HG03045 (cell line): Measurements from ENCODE around the gene PUM1.

Experiments
- ATAC-seq: cut with Tn5 transposase; IDR thresholded peaks from one replicate; pipeline ENCODE4 v1.9.1; 2021; ENCODE audit warnings: mild to moderate bottlenecking, moderate library complexity; ENCODE audit not compliant: unreplicated experiment

PUM1 gene

GRCh38 chr1:30908316-30908695 lies 157.2 kb downstream of the PUM1 start:
- no peak for ATAC-seq

GRCh38 chr1:30907481-30908315 lies 157.8 kb downstream of the PUM1 start:
- no peak for ATAC-seq

GRCh38 chr1:30906631-30907441 lies 158.7 kb downstream of the PUM1 start:
- no peak for ATAC-seq

- ATAC-seq = no peak
These were observed 159.4 kb downstream of the PUM1 start for GRCh38 chr1:30905916-30906620.

GRCh38 chr1:30905403-30905802 lies 160.1 kb downstream of the PUM1 start:
- no peak for ATAC-seq

GRCh38 chr1:30904962-30905335 lies 160.6 kb downstream of the PUM1 start:
- no peak for ATAC-seq

GRCh38 chr1:30904191-30904961 lies 161.1 kb downstream of the PUM1 start:
- ATAC-seq = no peak

GRCh38 chr1:30903343-30904034 lies 162.0 kb downstream of the PUM1 start:
- ATAC-seq = no peak

- no peak for ATAC-seq
These were observed 162.8 kb downstream of the PUM1 start for GRCh38 chr1:30902593-30903290.

- ATAC-seq = no peak
These were observed 163.5 kb downstream of the PUM1 start for GRCh38 chr1:30901798-30902581.

GRCh38 chr1:30900931-30901560 lies 164.5 kb downstream of the PUM1 start:
- ATAC-seq = no peak

- no peak for ATAC-seq
These were observed 165.0 kb downstream of the PUM1 start for GRCh38 chr1:30900486-30900885.

GRCh38 chr1:30899577-30900389 lies 165.7 kb downstream of the PUM1 start:
- ATAC-seq = no peak

GRCh38 chr1:30898031-30898815 lies 167.3 kb downstream of the PUM1 start:
- no peak for ATAC-seq

- ATAC-seq = no peak
These were observed 168.6 kb downstream of the PUM1 start for GRCh38 chr1:30896905-30897304.

- no peak for ATAC-seq
These were observed 169.4 kb downstream of the PUM1 start for GRCh38 chr1:30895944-30896660.
